ENCODE measurements around the gene SREBF1. TPM values are rescaled to one million over a fixed set of nuclear protein-coding genes. Genes with fewer than 3 reads are reported as not detected.

The SREBF1 gene
- total RNA-seq, 2 experiments from 2014 or later, result 103 to 116 TPM

DNA sequence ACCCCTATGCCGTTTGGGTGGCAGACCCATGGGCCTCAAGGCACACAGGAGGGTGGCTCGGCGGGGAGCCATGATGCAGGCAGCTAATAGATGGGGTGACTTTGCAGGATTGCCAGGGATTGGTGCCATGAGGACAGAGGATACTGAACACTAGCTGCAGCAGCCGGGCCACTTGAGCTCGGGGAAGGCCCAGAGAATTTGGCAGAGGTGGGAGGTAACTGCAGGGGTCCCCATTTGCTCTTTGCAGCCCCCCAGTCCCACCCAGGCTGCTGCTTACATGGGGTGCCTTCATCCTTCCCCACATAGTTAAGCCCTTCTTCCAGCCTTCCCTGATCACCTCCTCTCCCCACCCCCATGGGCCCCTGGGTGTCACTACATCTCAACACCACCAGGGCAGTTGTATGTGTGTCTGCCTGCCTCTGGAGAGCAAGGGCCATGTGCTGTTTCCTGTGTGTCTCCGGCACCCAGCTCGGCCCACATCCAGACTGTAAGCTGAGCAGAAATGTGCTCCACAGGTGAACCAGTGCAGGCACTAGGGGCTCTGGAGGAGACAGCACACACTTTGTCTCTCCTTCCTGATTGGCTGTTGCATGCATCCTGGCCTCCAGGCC is 52.0 kb downstream of the SREBF1 start:
- ChIA-PET CTCF (interaction anchor here (1.2 to 2.6 kb wide), 7 partner anchors 11 to 105 kb away, joined by 3 to 8 read pairs (median 4); no protein-coding TSS in a partner anchor), POLR2A (interaction anchor here (1.2 to 1.9 kb wide), 3 partner anchors 33 to 102 kb away, joined by 3 to 5 read pairs (median 3); no protein-coding TSS in a partner anchor)
- peak; percentile 61 for ATAC-seq
- H3K27ac Mint-ChIP-seq, result no peak overlapping the region
- intact Hi-C loops (cut with micrococcal nuclease), result no loop called here
- DNase-seq, result peak; percentile 56
- no peak overlapping the region for H3K4me3 Mint-ChIP-seq
- TF ChIP-seq CTCF (IDR thresholded peaks at IDR 0.05), result peak; percentile 33
- H3K27me3 Mint-ChIP-seq, result peaks cover 4% of the 10 kb centered on the region
- H3K9me3 Mint-ChIP-seq, result no peaks in the 10 kb centered on the region
- H3K36me3 Mint-ChIP-seq (ENCODE audit: low read depth), result no peaks in the 10 kb centered on the region
- H3K4me1 Mint-ChIP-seq (ENCODE audit: low read depth), result peaks cover 24% of the 10 kb centered on the region

- Mint-ChIP-seq H3K27me3 (peaks cover 4% of the 10 kb centered on the region), H3K4me1 (ENCODE audit: low read depth) (peaks cover 24% of the 10 kb centered on the region), H3K36me3 (ENCODE audit: low read depth) (no peaks in the 10 kb centered on the region), H3K9me3 (no peaks in the 10 kb centered on the region), H3K4me3 (peak overlapping the region; percentile 58), H3K27ac (no peak overlapping the region)
- ATAC-seq (no peak), DNase-seq (peak; percentile 49)
- ChIA-PET POLR2A (interaction anchor here (1.3 to 1.9 kb wide), 2 partner anchors 34 to 101 kb away, joined by 3 to 5 read pairs; no protein-coding TSS in a partner anchor), CTCF (interaction anchor here (1.2 to 2.6 kb wide), 6 partner anchors 11 to 105 kb away, joined by 3 to 8 read pairs (median 5); no protein-coding TSS in a partner anchor)
- intact Hi-C loops (cut with micrococcal nuclease), result no loop called here
- TF ChIP-seq CTCF (IDR thresholded peaks at IDR 0.05), result no peak
Measured at GRCh38 chr17:17783825-17784656, 52.7 kb downstream of the SREBF1 start.

DNA sequence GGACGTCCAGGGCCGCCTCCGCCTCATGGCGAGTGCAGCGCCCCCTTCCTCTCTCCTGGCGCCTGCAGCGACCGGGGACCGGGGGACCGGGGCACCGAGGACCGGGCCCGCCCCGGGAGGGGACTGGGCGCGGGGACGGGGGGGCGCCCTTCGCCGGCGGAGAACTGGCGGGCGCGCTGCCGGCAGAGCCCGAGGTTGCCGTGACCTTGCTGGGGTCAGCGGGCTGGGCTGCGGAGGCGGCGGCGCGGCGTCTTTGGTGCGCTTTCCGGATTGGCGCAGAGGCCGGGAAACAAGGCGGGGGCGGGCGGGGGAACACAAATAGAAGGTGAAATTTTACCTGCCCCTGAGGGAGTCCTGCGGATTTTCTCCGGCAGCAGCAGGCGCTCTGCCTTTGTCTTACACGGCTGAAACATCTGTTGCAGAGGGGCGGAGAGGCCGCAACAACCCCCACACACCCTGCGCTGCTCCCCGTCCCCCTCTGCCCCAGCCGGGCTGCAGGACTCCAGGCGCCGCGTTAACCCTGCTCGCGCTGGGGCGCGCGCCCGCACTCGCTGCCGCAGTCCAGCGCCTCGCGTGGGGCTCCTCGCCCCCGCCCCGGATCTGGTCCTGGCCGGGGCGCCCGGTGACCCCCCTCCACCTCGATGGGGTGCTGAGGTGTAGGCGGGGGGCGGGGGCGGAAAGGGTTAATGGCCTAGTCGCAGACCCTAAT is 53.5 kb downstream of the SREBF1 start:
- POLR2A ChIA-PET, result interaction anchor here (1.3 kb wide), 1 partner anchor 35 kb away, joined by 3 read pairs; no protein-coding TSS in a partner anchor
- peaks cover 24% of the 10 kb centered on the region for H3K4me1 Mint-ChIP-seq (ENCODE audit: low read depth)
- H3K36me3 Mint-ChIP-seq (ENCODE audit: low read depth), result no peaks in the 10 kb centered on the region
- peak; percentile 54 for ATAC-seq
- intact Hi-C loops (cut with micrococcal nuclease), result no loop called here
- CTCF ChIA-PET, result no interaction called here
- DNase-seq, result peak; percentile 80
- H3K9me3 Mint-ChIP-seq, result no peaks in the 10 kb centered on the region
- peak; percentile 51 for TF ChIP-seq CTCF (IDR thresholded peaks at IDR 0.05)
- H3K27me3 Mint-ChIP-seq, result peaks cover 4% of the 10 kb centered on the region
- H3K4me3 Mint-ChIP-seq, result peak overlapping the region; percentile 58
- H3K27ac Mint-ChIP-seq, result no peak overlapping the region

DNA sequence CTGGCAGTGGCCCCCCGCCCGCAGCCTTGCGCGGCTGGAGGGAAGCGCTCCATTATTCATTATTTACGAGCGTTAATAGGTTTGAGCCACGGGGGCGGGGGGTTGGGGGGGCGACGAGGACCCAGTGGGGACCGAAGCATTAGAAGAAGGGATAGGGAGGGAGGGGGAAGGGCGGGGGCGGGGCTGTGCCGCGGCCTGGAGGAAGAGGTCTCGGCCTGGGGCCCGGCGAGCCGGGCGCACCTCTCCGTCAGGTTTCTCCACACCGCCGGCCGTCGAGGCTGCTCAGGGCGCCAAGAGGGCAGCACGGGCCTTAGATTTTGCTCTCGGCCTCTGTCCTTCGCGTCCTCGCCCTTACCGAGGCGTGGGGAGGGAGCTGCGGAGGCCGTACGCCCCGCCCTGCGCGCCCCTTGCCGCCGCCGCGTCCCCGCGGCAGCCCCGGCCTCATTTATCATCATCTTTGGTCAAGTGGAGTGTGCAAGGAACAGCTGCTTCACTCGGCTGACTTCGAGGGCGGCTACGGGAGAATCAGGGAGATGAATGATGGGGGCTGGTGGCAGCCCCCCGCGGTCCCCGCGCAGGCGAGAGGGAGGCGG is 54.2 kb downstream of the SREBF1 start:
- Mint-ChIP-seq H3K27me3 (peaks cover 4% of the 10 kb centered on the region), H3K4me3 (peak overlapping the region; percentile 58), H3K36me3 (ENCODE audit: low read depth) (no peaks in the 10 kb centered on the region), H3K4me1 (ENCODE audit: low read depth) (peaks cover 24% of the 10 kb centered on the region), H3K9me3 (no peaks in the 10 kb centered on the region), H3K27ac (no peak overlapping the region)
- intact Hi-C loops (cut with micrococcal nuclease), result no loop called here
- POLR2A ChIA-PET, result no interaction called here
- CTCF ChIA-PET, result interaction anchor here (0.8 kb wide), 1 partner anchor 14 kb away, joined by 3 read pairs; no protein-coding TSS in a partner anchor
- no peak for TF ChIP-seq CTCF (IDR thresholded peaks at IDR 0.05)
- peak; percentile 27 for DNase-seq
- peak; percentile 3 for ATAC-seq
